HFF-Myc (cell line): Measurements from ENCODE around the gene ESX1.

Experiments
- DNase-seq: peaks from one replicate; pipeline ENCODE4 v3.0.0-alpha.2; 2011; ENCODE audit warnings: low read depth; ENCODE audit errors: extremely low read depth
- H3K4me3 ChIP-seq: replicated peaks from 2 replicates; pipeline ENCODE4 v1.5.1; 2011; ENCODE audit warnings: low read depth, mild to moderate bottlenecking, control low read depth, low read length
- CTCF ChIP-seq: IDR thresholded peaks from 2 replicates; pipeline ENCODE4 v1.5.1; 2012; ENCODE audit warnings: mild to moderate bottlenecking, low read depth, low read length, control low read depth; ENCODE audit errors: missing control alignments

Gene ESX1

DNA sequence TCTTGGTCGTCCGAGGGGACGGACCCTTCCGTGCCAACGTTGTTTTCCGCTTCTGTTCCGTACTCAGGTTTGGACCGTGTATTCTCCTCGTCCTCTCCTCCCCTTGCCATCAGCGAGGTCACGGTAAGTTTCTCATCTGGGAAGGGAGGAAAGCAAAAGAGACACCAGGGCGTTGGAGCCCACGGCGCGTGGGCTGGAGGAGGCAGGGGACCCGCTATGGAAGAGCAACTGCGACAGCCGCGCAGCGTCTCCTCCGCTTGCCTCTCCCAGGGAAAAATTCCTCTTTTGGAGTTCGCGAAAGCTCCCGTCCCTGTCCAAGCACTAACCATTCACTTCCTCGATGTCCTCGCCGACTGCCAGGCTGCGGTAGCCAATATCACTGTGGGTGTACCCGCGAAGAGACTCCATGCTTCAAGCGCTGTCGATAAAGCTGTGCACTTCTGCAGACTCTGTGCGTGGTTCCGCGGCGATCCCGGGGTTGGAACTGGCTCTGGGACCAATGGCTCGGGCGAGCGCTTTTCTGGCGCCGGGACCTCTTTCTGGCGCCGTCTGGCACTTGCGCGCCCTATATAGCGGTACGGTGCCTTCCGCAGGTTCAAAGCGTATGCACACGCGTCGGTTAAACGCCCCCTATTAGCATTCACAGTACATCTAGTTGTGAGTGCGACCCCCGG is at the start of gene ESX1:
TSS of gene ESX1 (minus strand) at position 492 of the 674 bp plus-strand sequence. CDS start at position 408, 84 bp downstream.
- TF ChIP-seq CTCF: no peak
- H3K4me3 ChIP-seq: no peak within 1 kb of the TSS
- DNase-seq: no peak

DNA sequence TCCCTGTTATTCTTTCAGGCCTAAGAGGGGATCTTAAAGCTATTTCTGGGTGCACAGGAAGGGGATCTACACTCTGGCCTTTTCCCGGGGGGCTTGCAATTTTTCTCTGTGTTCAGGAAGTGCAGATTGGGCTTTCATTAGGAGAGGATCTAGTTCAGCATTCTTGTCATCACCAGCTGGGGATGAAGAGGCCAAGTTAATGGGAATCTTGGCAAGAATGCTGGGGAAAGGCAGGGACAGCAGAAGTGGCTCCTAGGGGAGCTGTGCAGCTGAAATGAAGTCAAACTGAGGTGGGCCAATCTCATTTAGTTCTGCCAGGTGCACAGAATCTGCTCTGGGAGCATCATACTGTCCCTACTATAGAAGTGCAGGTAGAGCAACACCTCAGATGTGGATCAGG is 40.9 kb upstream of the ESX1 start:
- no peak for TF ChIP-seq CTCF
- H3K4me3 ChIP-seq: no peak overlapping the region
- no peak for DNase-seq

- H3K4me3 ChIP-seq: no peak overlapping the region
- TF ChIP-seq CTCF: no peak
- DNase-seq: no peak
Measured at GRCh38 chrX:104288961-104289360, 34.2 kb upstream of the ESX1 start.

GRCh38 chrX:104288269-104288668 is 33.5 kb upstream of the ESX1 start:
- no peak overlapping the region for H3K4me3 ChIP-seq
- DNase-seq: no peak
- TF ChIP-seq CTCF: no peak

GRCh38 chrX:104285201-104285600 is 30.5 kb upstream of the ESX1 start:
- H3K4me3 ChIP-seq: no peak overlapping the region
- no peak for DNase-seq
- TF ChIP-seq CTCF: no peak

DNA sequence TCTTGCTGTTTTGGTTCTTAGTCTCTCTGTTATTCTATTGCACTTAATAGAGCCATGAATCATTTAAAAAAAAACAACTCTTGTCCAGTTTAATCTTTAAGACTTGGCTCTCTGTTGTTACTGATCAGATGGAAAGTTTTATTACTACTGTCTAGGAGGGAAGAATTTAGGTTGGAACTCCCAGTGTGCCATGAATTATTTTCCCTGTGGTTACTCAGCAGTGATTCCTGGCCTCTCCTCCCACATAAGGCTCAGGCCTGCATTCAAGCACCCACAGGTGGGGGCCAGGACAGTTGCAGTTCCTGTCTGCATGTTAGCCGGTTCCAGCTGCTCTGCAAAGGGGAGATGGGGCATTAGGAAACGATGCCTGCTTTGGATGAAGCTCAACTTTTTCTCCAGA is 29.8 kb upstream of the ESX1 start:
- no peak overlapping the region for H3K4me3 ChIP-seq
- no peak for DNase-seq
- TF ChIP-seq CTCF: no peak
